HG03103 (cell line): ENCODE results near the gene PPM1E.

Source experiments
- ATAC-seq: cut with Tn5 transposase; IDR thresholded peaks from one replicate; pipeline ENCODE4 v1.9.1; 2021; ENCODE audit warnings: low read depth; ENCODE audit not compliant: unreplicated experiment

Gene PPM1E

DNA sequence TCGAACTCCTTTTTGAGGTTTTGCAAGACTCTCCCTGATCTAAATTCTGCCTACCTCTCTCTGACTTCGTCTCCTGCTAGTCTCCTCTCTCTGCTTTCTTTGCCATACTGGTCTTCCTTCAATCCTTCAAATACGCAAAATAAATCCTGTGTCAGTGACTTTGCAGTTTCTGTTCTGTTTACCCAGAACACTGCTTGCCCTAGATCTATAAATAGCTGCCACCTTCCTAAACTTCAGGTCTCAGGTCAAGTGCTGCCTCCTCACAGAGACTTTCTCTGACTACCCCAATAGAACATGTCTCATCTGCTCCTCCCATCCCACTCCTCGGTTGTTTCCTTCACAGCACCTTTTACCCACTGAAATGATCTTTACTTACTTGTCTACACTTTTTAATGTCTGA is 272.1 kb downstream of the PPM1E start:
- ATAC-seq, result no peak

GRCh38 chr17:59028328-59028727 is 272.7 kb downstream of the PPM1E start:
- no peak for ATAC-seq

GRCh38 chr17:59030811-59031210 is 275.2 kb downstream of the PPM1E start:
- no peak for ATAC-seq
